Measurements from ENCODE around the gene TMEM165.

DNA sequence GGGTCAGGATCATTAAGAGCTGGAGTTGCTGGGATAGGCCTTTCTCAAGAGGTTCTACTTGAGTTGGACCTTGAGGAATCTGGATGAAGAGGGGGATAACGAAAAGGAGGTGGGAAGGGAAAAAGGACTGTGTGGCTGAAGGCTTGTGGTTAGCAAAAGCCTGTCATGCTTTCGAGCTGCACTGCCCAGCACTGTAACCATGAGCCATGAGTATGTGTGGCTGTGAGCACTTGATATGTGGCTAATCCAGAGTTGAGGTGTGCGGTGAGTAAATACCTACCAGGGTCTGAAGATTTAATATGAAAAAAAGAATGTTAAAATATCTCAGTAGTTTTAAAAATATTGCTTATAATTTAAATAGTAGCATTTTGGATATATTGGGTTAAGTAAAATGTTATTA, 11.4 kb downstream of the TMEM165 start:
- TF ChIP-seq, protein P1, sequence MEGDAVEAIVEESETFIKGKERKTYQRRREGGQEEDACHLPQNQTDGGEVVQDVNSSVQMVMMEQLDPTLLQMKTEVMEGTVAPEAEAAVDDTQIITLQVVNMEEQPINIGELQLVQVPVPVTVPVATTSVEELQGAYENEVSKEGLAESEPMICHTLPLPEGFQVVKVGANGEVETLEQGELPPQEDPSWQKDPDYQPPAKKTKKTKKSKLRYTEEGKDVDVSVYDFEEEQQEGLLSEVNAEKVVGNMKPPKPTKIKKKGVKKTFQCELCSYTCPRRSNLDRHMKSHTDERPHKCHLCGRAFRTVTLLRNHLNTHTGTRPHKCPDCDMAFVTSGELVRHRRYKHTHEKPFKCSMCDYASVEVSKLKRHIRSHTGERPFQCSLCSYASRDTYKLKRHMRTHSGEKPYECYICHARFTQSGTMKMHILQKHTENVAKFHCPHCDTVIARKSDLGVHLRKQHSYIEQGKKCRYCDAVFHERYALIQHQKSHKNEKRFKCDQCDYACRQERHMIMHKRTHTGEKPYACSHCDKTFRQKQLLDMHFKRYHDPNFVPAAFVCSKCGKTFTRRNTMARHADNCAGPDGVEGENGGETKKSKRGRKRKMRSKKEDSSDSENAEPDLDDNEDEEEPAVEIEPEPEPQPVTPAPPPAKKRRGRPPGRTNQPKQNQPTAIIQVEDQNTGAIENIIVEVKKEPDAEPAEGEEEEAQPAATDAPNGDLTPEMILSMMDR (IDR thresholded peaks at IDR 0.05; ENCODE audit: low read length), result no peak
- no peak for TF ChIP-seq EZH2 (IDR thresholded peaks at IDR 0.05; ENCODE audit: borderline replicate concordance, low read length)
